K562 (cell line): ENCODE results near the gene RIPK4. TPM values are rescaled to one million over a fixed set of nuclear protein-coding genes. Genes with fewer than 3 reads are reported as not detected.

Experiments used
- polyA plus RNA-seq, 8 experiments: library from polyadenylated mRNA; depleted of rRNA in 4 of 8; stranded (reverse) in 5 of 8; unstranded in 3 of 8; fragments of >200 nt; fragmentation: Nextera tagmentation in 2 of 8; fragmentation: Illumina TruSeq in 1 of 8; extraction: Ambion mirVana in 2 of 8; extraction: Trizol in 1 of 8; gene quantifications; 2 replicates each; pipeline versions ENCODE4 v1.2.1 to v1.2.3, GENCODE V29; 2011 to 2014; ENCODE audit warnings: inconsistent platforms in 1 of 8, missing spikeins in 1 of 8
- total RNA-seq, 7 experiments: library from RNA; depleted of rRNA in 6 of 7; stranded (reverse); fragments of >200 nt in 6 of 7; fragmentation: Illumina TruSeq in 2 of 7; extraction: Trizol in 2 of 7; gene quantifications; 2 replicates each; pipeline versions ENCODE4 v1.2.1 to v1.2.3, GENCODE V29; 2011 to 2021; ENCODE audit warnings: low replicate concordance in 1 of 7
- TF ChIP-seq, protein P1 (sequence below): sonication (generic); formaldehyde crosslinking; IDR thresholded peaks from 2 replicates; pipeline ENCODE4 v1.8.0; 2023; ENCODE audit warnings: missing genetic modification reagents, mild to moderate bottlenecking, borderline replicate concordance
- TF ChIP-seq, protein P2 (sequence below): conservative IDR thresholded peaks from 2 replicates; pipeline ENCODE4 v1.6.1; 2011; ENCODE audit warnings: low read depth, mild to moderate bottlenecking, low read length; ENCODE audit not compliant: control insufficient read depth

Gene RIPK4
- total and polyA plus RNA-seq, 9 of the 15 experiments (the other 6 are each of a cell fraction or from before 2014, with no cell fraction given) = not detected

DNA sequence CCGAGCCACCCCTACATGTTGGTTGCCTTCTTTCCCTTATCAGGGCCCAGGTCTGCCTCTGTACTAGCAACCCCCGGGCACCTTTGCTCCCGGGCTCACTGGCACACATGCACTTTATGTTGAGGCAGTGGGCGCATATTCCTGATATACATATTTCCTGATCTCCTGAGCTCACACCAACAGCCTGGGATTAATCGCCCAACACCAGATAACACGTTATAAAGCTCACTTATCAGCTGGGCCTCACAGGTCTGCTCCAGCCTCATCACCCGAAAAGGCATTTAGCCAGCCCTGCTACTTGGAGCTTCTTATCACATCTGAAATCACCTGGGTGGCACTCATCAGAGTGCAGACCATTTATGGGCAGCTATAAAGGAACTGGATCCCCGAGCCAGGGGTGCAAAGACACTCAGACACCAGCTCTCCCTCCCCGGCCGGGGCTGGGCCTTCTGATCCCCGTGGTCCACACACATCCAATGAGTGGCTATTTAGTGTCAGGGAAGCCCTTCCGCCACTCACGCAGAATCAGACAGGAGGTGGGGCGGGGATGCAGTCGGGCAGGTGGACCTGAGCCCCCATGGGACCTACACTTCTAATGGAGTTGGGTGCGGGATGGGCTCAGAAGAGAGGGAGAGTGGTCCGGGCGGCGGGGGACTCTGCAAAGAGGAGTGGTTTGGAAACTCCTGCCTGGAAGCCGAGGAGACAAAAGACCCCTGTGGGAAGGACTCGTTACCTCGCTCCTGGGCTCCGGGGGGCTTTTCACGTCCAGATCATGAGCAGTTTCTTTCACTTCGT is 21.6 kb downstream of the RIPK4 start (continued):
- TF ChIP-seq, protein P1, sequence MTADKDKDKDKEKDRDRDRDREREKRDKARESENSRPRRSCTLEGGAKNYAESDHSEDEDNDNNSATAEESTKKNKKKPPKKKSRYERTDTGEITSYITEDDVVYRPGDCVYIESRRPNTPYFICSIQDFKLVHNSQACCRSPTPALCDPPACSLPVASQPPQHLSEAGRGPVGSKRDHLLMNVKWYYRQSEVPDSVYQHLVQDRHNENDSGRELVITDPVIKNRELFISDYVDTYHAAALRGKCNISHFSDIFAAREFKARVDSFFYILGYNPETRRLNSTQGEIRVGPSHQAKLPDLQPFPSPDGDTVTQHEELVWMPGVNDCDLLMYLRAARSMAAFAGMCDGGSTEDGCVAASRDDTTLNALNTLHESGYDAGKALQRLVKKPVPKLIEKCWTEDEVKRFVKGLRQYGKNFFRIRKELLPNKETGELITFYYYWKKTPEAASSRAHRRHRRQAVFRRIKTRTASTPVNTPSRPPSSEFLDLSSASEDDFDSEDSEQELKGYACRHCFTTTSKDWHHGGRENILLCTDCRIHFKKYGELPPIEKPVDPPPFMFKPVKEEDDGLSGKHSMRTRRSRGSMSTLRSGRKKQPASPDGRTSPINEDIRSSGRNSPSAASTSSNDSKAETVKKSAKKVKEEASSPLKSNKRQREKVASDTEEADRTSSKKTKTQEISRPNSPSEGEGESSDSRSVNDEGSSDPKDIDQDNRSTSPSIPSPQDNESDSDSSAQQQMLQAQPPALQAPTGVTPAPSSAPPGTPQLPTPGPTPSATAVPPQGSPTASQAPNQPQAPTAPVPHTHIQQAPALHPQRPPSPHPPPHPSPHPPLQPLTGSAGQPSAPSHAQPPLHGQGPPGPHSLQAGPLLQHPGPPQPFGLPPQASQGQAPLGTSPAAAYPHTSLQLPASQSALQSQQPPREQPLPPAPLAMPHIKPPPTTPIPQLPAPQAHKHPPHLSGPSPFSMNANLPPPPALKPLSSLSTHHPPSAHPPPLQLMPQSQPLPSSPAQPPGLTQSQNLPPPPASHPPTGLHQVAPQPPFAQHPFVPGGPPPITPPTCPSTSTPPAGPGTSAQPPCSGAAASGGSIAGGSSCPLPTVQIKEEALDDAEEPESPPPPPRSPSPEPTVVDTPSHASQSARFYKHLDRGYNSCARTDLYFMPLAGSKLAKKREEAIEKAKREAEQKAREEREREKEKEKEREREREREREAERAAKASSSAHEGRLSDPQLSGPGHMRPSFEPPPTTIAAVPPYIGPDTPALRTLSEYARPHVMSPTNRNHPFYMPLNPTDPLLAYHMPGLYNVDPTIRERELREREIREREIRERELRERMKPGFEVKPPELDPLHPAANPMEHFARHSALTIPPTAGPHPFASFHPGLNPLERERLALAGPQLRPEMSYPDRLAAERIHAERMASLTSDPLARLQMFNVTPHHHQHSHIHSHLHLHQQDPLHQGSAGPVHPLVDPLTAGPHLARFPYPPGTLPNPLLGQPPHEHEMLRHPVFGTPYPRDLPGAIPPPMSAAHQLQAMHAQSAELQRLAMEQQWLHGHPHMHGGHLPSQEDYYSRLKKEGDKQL (CRISPR knock-in tag) = no peak
- TF ChIP-seq, protein P2, sequence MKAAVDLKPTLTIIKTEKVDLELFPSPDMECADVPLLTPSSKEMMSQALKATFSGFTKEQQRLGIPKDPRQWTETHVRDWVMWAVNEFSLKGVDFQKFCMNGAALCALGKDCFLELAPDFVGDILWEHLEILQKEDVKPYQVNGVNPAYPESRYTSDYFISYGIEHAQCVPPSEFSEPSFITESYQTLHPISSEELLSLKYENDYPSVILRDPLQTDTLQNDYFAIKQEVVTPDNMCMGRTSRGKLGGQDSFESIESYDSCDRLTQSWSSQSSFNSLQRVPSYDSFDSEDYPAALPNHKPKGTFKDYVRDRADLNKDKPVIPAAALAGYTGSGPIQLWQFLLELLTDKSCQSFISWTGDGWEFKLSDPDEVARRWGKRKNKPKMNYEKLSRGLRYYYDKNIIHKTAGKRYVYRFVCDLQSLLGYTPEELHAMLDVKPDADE = no peak
